Fibroblast of lung (primary cell): Measurements from ENCODE around the gene PKN3.

Source experiments
- EZH2 ChIP-seq: IDR thresholded peaks from 2 replicates; pipeline ENCODE4 v1.5.1; 2012; ENCODE audit warnings: low read length, control low read depth, mild to moderate bottlenecking; ENCODE audit errors: missing control alignments
- TF ChIP-seq, protein P1 (sequence below), 2 donors: IDR thresholded peaks in 1 of 2; conservative IDR thresholded peaks in 1 of 2; 1 replicate in 1 of 2; 2 replicates in 1 of 2; pipeline ENCODE4 v1.5.1; 2011 to 2012; ENCODE audit warnings: low read length in 2 of 2, control low read depth in 1 of 2, inconsistent platforms in 1 of 2, low read depth in 1 of 2, mild to moderate bottlenecking in 1 of 2

DNA sequence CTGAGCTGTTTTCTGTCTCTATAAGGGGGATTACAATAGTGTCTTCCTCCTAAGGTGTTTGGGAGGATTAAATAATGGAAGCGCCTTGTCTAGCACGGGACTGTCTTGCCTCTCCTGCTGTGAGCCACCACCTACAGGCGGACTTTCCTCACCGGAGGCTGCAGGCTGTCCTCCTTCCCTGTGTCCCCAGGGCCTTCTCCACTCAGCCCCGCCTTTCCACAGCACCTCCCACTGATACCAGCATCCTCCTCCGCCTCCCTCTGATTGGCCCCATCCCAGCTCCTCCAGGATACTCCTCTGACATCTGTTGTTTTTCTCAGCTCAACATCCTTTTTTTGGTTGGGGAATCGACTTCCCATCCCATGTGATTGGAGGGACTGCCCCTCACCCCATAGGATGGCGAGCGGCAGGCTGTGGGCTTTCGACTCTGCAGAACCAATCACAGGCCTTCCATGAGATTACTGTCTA, 22.5 kb downstream of the PKN3 start:
- TF ChIP-seq, protein P1, sequence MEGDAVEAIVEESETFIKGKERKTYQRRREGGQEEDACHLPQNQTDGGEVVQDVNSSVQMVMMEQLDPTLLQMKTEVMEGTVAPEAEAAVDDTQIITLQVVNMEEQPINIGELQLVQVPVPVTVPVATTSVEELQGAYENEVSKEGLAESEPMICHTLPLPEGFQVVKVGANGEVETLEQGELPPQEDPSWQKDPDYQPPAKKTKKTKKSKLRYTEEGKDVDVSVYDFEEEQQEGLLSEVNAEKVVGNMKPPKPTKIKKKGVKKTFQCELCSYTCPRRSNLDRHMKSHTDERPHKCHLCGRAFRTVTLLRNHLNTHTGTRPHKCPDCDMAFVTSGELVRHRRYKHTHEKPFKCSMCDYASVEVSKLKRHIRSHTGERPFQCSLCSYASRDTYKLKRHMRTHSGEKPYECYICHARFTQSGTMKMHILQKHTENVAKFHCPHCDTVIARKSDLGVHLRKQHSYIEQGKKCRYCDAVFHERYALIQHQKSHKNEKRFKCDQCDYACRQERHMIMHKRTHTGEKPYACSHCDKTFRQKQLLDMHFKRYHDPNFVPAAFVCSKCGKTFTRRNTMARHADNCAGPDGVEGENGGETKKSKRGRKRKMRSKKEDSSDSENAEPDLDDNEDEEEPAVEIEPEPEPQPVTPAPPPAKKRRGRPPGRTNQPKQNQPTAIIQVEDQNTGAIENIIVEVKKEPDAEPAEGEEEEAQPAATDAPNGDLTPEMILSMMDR (conservative IDR thresholded peaks at IDR 0.05 in 1 of 2, IDR thresholded peaks at IDR 0.05 in 1 of 2; ENCODE audit: low read depth in 1 of 2, low read length in 2 of 2) = no peak
- no peak for TF ChIP-seq EZH2
